PC-9 (cell line): ENCODE measurements around the gene CES5A. TPM values are rescaled to one million over a fixed set of nuclear protein-coding genes. Genes with fewer than 3 reads are reported as not detected.

Source experiments
- BruUV-seq: library from RNA; stranded (reverse); fragments of 400-500 nt; replicated peaks from 2 replicates; lab custom pipeline; 2021; lab: Mats Ljungman, UMichigan
- CTCF ChIA-PET: fragments of 300-600 bp; sonication (Branson Sonifier 250); formaldehyde crosslinking; loops from one replicate; lab custom pipeline; 2022; ENCODE audit warnings: antibody characterized with exemption; lab: Charles Lee
- POLR2A ChIA-PET: fragments of 300-600 bp; sonication (Branson Sonifier 250); formaldehyde crosslinking; loops from one replicate; lab custom pipeline; 2022; ENCODE audit warnings: antibody characterized with exemption; ENCODE audit not compliant: unreplicated experiment; lab: Charles Lee
- DNase-seq, 2 experiments: peaks; one replicate each; pipeline versions ENCODE4 v3.0.0 to v3.0.0-alpha.2; 2015 to 2022; ENCODE audit warnings: mixed read lengths in 1 of 2
- H2AFZ ChIP-seq: fragments of 200-600 bp; sonication (generic); 2 replicates; pipeline ENCODE4 v1.8.1; 2017; ENCODE audit warnings: antibody characterized with exemption
- H3F3A ChIP-seq: fragments of 200-600 bp; sonication (generic); 2 replicates; pipeline ENCODE4 v1.8.1; 2017; ENCODE audit warnings: antibody characterized with exemption, mild to moderate bottlenecking, low read depth; ENCODE audit not compliant: insufficient read depth
- H3K27ac ChIP-seq: fragments of 200-600 bp; sonication (generic); 2 replicates; pipeline ENCODE4 v1.6.1; 2016; ENCODE audit warnings: mixed run types
- H3K27me3 ChIP-seq: fragments of 200-600 bp; sonication (generic); 2 replicates; pipeline ENCODE4 v1.6.1; 2016; ENCODE audit warnings: low read depth, mixed run types; ENCODE audit not compliant: insufficient read depth
- H3K36me3 ChIP-seq: fragments of 200-600 bp; sonication (generic); 2 replicates; pipeline ENCODE4 v1.6.1; 2016; ENCODE audit warnings: low read depth, mixed run types
- H3K4me1 ChIP-seq: fragments of 200-600 bp; sonication (generic); replicated peaks from 2 replicates; pipeline ENCODE4 v1.6.1; 2016; ENCODE audit warnings: mixed run types; ENCODE audit not compliant: insufficient read depth
- H3K4me2 ChIP-seq: fragments of 200-600 bp; sonication (generic); 2 replicates; pipeline ENCODE4 v1.6.1; 2017; ENCODE audit warnings: mixed run types
- H3K4me3 ChIP-seq: fragments of 200-600 bp; sonication (generic); 2 replicates; pipeline ENCODE4 v1.6.1; 2016; ENCODE audit warnings: mixed run types
- H3K79me2 ChIP-seq: fragments of 200-600 bp; sonication (generic); 2 replicates; pipeline ENCODE4 v1.6.1; 2017; ENCODE audit warnings: low read depth, mixed run types
- H3K9me2 ChIP-seq: fragments of 200-600 bp; sonication (generic); 2 replicates; pipeline ENCODE4 v1.8.1; 2017; ENCODE audit warnings: mild to moderate bottlenecking; ENCODE audit not compliant: insufficient read depth
- H3K9me3 ChIP-seq: fragments of 200-600 bp; sonication (generic); 2 replicates; pipeline ENCODE4 v1.8.1; 2016; ENCODE audit warnings: low read depth; ENCODE audit not compliant: insufficient read depth
- H4K20me1 ChIP-seq: fragments of 200-600 bp; sonication (generic); 2 replicates; pipeline ENCODE4 v1.8.1; 2017; ENCODE audit not compliant: insufficient read depth
- CTCF ChIP-seq: fragments of 200-600 bp; sonication (generic); conservative IDR thresholded peaks from 2 replicates; pipeline ENCODE4 v1.6.1; 2017; ENCODE audit warnings: mixed run types, antibody characterized with exemption, mild to moderate bottlenecking, moderate library complexity
- EZH2 ChIP-seq: fragments of 200-600 bp; sonication (generic); IDR thresholded peaks from 2 replicates; pipeline ENCODE4 v1.8.0; 2017; ENCODE audit warnings: antibody characterized with exemption, low read depth
- intact Hi-C: fragments of 100-400 bp; cut with micrococcal nuclease; formaldehyde crosslinking; loops from one replicate; pipeline ENCODE4 v1.10.0; 2022; ENCODE audit not compliant: unreplicated experiment
- total RNA-seq: library from RNA; stranded (reverse); gene quantifications from 2 replicates; pipeline ENCODE4 v1.2.3, GENCODE V29; 2021

The CES5A gene
- total RNA-seq, 1 experiment from 2014 or later = not detected

DNA sequence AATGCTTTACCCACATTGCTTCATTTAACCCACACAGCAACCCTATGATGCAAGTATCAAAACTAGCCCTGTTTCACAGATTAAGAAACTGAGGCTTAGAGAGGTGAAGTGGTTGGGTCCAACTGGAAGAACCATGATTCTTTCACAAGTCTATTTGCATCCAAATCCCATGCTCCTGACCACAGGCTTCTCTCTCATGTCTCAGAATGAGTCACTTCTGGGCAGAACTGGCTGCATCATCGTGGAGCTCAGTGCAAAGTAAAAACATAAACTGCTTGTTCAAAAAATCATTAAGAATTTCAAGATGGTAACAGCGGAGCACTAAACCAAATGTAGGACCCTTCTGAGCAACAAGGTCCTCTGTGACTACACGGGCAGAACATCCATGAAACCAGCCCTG is 22.1 kb downstream of the CES5A start:
- BruUV-seq = no TSS peak

GRCh38 chr16:55849536-55849935 is 25.6 kb downstream of the CES5A start:
- DNase-seq = no peak
- Histone ChIP-seq H3K4me1 (no peaks in the 10 kb centered on the region; the same call in 1 of the 2 replicates), H4K20me1 (no peaks in the 10 kb centered on the region), H3K27ac (no peak overlapping the region), H3K36me3 (no peaks in the 10 kb centered on the region), H3K4me3 (no peak overlapping the region), H3K9me3 (no peaks in the 10 kb centered on the region), H2AFZ (no peak overlapping the region), H3K9me2 (no peaks in the 10 kb centered on the region), H3F3A (no peaks in the 10 kb centered on the region), H3K4me2 (no peak overlapping the region), H3K27me3 (no peaks in the 10 kb centered on the region), H3K79me2 (no peaks in the 10 kb centered on the region)
- no peak for TF ChIP-seq CTCF
- TF ChIP-seq EZH2 = no peak
- BruUV-seq = no TSS peak
- intact Hi-C loops = no loop called here
- POLR2A ChIA-PET = no interaction called here
- CTCF ChIA-PET = no interaction called here

More for the DNA sequence above, 22.1 kb downstream of the CES5A start:
- ChIA-PET CTCF (no interaction called here), POLR2A (no interaction called here)
- no peak for DNase-seq
- no peaks in the 10 kb centered on the region for H3K9me3 ChIP-seq
- H4K20me1 ChIP-seq = no peaks in the 10 kb centered on the region
- no peaks in the 10 kb centered on the region for H3K27me3 ChIP-seq
- H3K9me2 ChIP-seq = no peaks in the 10 kb centered on the region
- no peak overlapping the region for H2AFZ ChIP-seq
- H3K79me2 ChIP-seq = no peaks in the 10 kb centered on the region
- H3K36me3 ChIP-seq = no peaks in the 10 kb centered on the region
- H3K27ac ChIP-seq = no peak overlapping the region
- H3K4me3 ChIP-seq = no peak overlapping the region
- H3K4me1 ChIP-seq = no peaks in the 10 kb centered on the region; the same call in 1 of the 2 replicates
- TF ChIP-seq CTCF (no peak), EZH2 (no peak)
- intact Hi-C loops = no loop called here
- no peaks in the 10 kb centered on the region for H3F3A ChIP-seq
- H3K4me2 ChIP-seq = no peak overlapping the region

DNA sequence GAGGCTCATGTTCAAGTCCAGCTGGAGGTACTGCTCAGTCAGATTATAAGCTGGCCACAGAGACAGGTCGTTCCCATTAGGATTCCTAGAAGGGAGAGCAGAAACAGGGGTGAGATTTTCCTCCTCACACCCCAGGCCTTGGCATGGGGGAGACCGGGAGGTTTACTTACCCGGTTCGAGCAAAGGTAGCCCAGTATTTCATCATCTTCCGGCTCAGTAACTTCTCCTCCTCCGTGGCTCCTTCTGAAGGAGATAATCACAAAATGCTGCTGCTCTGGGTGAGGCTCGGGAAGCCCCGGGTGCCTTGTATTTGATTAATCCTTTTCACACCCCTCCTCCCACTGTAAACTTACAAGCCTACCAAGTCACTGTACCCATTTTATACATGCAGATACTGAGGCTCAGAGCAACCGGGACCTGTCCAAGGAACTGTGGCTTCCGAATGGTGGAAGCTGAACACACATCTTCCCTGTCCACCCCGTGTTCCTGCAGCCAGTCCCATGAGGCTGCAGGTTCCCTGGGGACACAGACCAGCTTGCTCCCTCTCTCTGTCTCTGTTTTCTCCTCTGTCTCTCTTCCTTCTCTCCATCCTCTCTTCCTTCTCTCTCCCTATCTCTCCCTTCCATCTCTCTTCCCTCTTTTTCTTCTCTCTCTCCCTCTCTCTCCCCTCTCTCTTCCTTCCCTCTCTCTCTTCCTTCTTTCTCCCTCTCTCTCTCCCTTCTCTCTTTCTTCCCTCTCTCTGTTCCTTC is 28.4 kb downstream of the CES5A start:
- BruUV-seq = no TSS peak
- no peaks in the 10 kb centered on the region for H3K9me3 ChIP-seq
- H3F3A ChIP-seq = no peaks in the 10 kb centered on the region
- H3K9me2 ChIP-seq = no peaks in the 10 kb centered on the region
- POLR2A ChIA-PET = no interaction called here
- DNase-seq = no peak
- no peaks in the 10 kb centered on the region for H4K20me1 ChIP-seq
- H3K79me2 ChIP-seq = no peaks in the 10 kb centered on the region
- CTCF ChIA-PET = no interaction called here
- H3K4me1 ChIP-seq = no peaks in the 10 kb centered on the region
- H3K27me3 ChIP-seq = no peaks in the 10 kb centered on the region
- TF ChIP-seq EZH2 (no peak), CTCF (no peak)
- no peaks in the 10 kb centered on the region for H3K36me3 ChIP-seq
- H2AFZ ChIP-seq = 0 out of 2 replicates have a peak overlapping the region, but pooled peaks have one; percentile 22
- intact Hi-C loops = no loop called here
- no peak overlapping the region for H3K27ac ChIP-seq
- H3K4me2 ChIP-seq = peak overlapping the region; percentile 36; the same call in 1 of the 2 replicates
- no peak overlapping the region for H3K4me3 ChIP-seq
